ENCODE results near the gene P2RY2. TPM values are rescaled to one million over a fixed set of nuclear protein-coding genes. Genes with fewer than 3 reads are reported as not detected.

The P2RY2 gene
- total and polyA plus RNA-seq, 2 of the 8 experiments (the other 6 are each of a cell fraction or from before 2014, with no cell fraction given): 1.0 to 1.5 TPM

- H3K9me3 ChIP-seq (ENCODE audit: insufficient read depth in 2 of 2, low read depth in 1 of 2, low read length in 1 of 2): no peaks in the 10 kb centered on the region
- H3K27me3 ChIP-seq (replicated peaks in 1 of 4; ENCODE audit: control insufficient read depth in 3 of 4, extremely low read depth in 1 of 4, insufficient read depth in 3 of 4, low read length in 3 of 4): no peaks in the 10 kb centered on the region
- ChIA-PET POLR2A (ENCODE audit: partially characterized antibody) (interaction anchor here (1.3 kb wide), 1 partner anchor 51 kb away, joined by 4 read pairs; no protein-coding TSS in a partner anchor), CTCF (ENCODE audit: partially characterized antibody) (interaction anchor here (0.6 to 14.5 kb wide), 36 partner anchors 10 to 600 kb away, joined by 3 to 451 read pairs (median 4); no protein-coding TSS in a partner anchor)
- no peaks in the 10 kb centered on the region for H3K23me2 ChIP-seq (ENCODE audit: low read depth, low read length)
- H2BK5ac ChIP-seq (ENCODE audit: low read depth, low read length): no peak overlapping the region
- H3K9ac ChIP-seq (replicated peaks in 1 of 4; ENCODE audit: extremely low read depth in 1 of 4, low read depth in 3 of 4, low read length in 3 of 4): no peak overlapping the region
- peak in 1 of 2 experiments; percentile 84 for DNase-seq (ENCODE audit: low read depth in 1 of 2, low spot score in 2 of 2)
- H3K27ac ChIP-seq (ENCODE audit: low read depth, low read length): no peak overlapping the region
- no peaks in the 10 kb centered on the region for H3K79me2 ChIP-seq (ENCODE audit: control insufficient read depth in 1 of 2, insufficient read depth in 2 of 2, low read length in 2 of 2)
- no peak overlapping the region for H2BK20ac ChIP-seq (ENCODE audit: low read length)
- H2BK120ac ChIP-seq (replicated peaks; ENCODE audit: low read depth, low read length): no peak overlapping the region
- H3K36me3 ChIP-seq (ENCODE audit: control insufficient read depth in 2 of 4, insufficient read depth in 4 of 4, low read length in 3 of 4): no peaks in the 10 kb centered on the region
- no peak overlapping the region for H3K4ac ChIP-seq (replicated peaks; ENCODE audit: insufficient read length, low read depth, low read length)
- no peak overlapping the region for H3K4me2 ChIP-seq (ENCODE audit: insufficient read depth in 1 of 2, low read depth in 2 of 2, low read length in 2 of 2)
- no peak overlapping the region for H4K5ac ChIP-seq (ENCODE audit: insufficient read length, low read depth, low read length)
- no peak overlapping the region for H3K4me3 ChIP-seq (ENCODE audit: extremely low read depth in 1 of 4, insufficient read depth in 2 of 4, low read depth in 3 of 4, low read length in 4 of 4)
- WGBS, 2 experiments (ENCODE audit: extremely low coverage in 1 of 2, insufficient coverage in 1 of 2, insufficient read length in 1 of 2, insufficient replicate concordance in 2 of 2, low coverage in 1 of 2, low lambda C conversion rate in 2 of 2, missing lambda C conversion rate in 1 of 2): 51% methylated on average over 18 of the region's 18 CpGs; no CpG with 5 or more reads in 1 of the 2 experiments
- H3K56ac ChIP-seq (replicated peaks; ENCODE audit: insufficient read length, low read depth, low read length): no peak overlapping the region
- H2AK5ac ChIP-seq (ENCODE audit: low read depth, low read length): no peak overlapping the region
- no peak overlapping the region for H2BK15ac ChIP-seq (ENCODE audit: low read length)
- no peak overlapping the region for H3K18ac ChIP-seq (ENCODE audit: extremely low read depth, low read length)
- no peak overlapping the region for H3K23ac ChIP-seq (ENCODE audit: insufficient read length)
- no peaks in the 10 kb centered on the region for H3K79me1 ChIP-seq (ENCODE audit: low read depth, low read length)
- H3K4me1 ChIP-seq (replicated peaks in 1 of 4; ENCODE audit: control insufficient read depth in 3 of 4, insufficient read depth in 4 of 4, low read length in 3 of 4): no peaks in the 10 kb centered on the region
- no peak overlapping the region for H2BK12ac ChIP-seq (ENCODE audit: low read depth, low read length)
- H3K14ac ChIP-seq (ENCODE audit: insufficient read length): no peak overlapping the region
- no peak overlapping the region; the same call in 1 of the 2 replicates for H4K8ac ChIP-seq (ENCODE audit: extremely low read depth, insufficient read depth, low read length)
- peak overlapping the region; percentile 19; the same call in 1 of the 2 replicates for H2AFZ ChIP-seq (ENCODE audit: low read length)
- H4K91ac ChIP-seq (replicated peaks; ENCODE audit: insufficient read length, low read length): no peak overlapping the region
- no peak for FAIRE-seq
- no peaks in the 10 kb centered on the region for H4K20me1 ChIP-seq (replicated peaks in 1 of 2; ENCODE audit: control insufficient read depth in 1 of 2, insufficient read depth in 2 of 2, low read length in 2 of 2)
- TF ChIP-seq PHF8 (conservative IDR thresholded peaks at IDR 0.05; ENCODE audit: low read depth, low read length): no peak
- TF ChIP-seq SP1 (IDR thresholded peaks at IDR 0.05; ENCODE audit: low read depth, low read length): no peak
- no peak for TF ChIP-seq MAFK (IDR thresholded peaks at IDR 0.05; ENCODE audit: low read depth, low read length)
- no peak for TF ChIP-seq CBX8 (IDR thresholded peaks at IDR 0.05; ENCODE audit: borderline replicate concordance, low read depth, low read length)
- TF ChIP-seq KDM4A (IDR thresholded peaks at IDR 0.05; ENCODE audit: low read depth, low read length, severe bottlenecking): no peak
- TF ChIP-seq RAD21 (IDR thresholded peaks at IDR 0.05 in 1 of 2, conservative IDR thresholded peaks at IDR 0.05 in 1 of 2; ENCODE audit: low read depth in 2 of 2, low read length in 2 of 2): peak; percentile 84 to 91
- TF ChIP-seq ASH2L (IDR thresholded peaks at IDR 0.05; ENCODE audit: low read length): no peak
- TF ChIP-seq EP300 (IDR thresholded peaks at IDR 0.05; ENCODE audit: borderline replicate concordance in 1 of 2, low read depth in 2 of 2, low read length in 2 of 2): no peak
- no peak for TF ChIP-seq NRF1 (IDR thresholded peaks at IDR 0.05; ENCODE audit: low read depth, low read length)
- no peak for TF ChIP-seq HDAC2 (IDR thresholded peaks at IDR 0.05; ENCODE audit: borderline replicate concordance in 1 of 2, low read depth in 2 of 2, low read length in 2 of 2)
- no peak for TF ChIP-seq TBP (IDR thresholded peaks at IDR 0.05; ENCODE audit: low read depth, low read length)
These were observed 33.0 kb upstream of the P2RY2 start for GRCh38 chr11:73184953-73185671.
